HG03460 (cell line): Measurements from ENCODE around the gene VEZT.
"Not testable (repeated sequence)": the region's sequence is repeated elsewhere in the genome, so short reads cannot be mapped to it uniquely, and the experiment has no call there.

Experiments
- ATAC-seq: cut with Tn5 transposase; IDR thresholded peaks from one replicate; pipeline ENCODE4 v1.9.1; 2021; ENCODE audit not compliant: unreplicated experiment

VEZT gene

GRCh38 chr12:95217377-95218149 is at the start of gene VEZT, which contains the start of gene FGD6:
Gene VEZT (plus strand): TSS chr12:95217807. CDS start chr12:95217851, 44 bp downstream.
Gene FGD6 (minus strand): TSS chr12:95217467. CDS start chr12:95217240, 227 bp downstream.
- peak; percentile 92 for ATAC-seq

DNA sequence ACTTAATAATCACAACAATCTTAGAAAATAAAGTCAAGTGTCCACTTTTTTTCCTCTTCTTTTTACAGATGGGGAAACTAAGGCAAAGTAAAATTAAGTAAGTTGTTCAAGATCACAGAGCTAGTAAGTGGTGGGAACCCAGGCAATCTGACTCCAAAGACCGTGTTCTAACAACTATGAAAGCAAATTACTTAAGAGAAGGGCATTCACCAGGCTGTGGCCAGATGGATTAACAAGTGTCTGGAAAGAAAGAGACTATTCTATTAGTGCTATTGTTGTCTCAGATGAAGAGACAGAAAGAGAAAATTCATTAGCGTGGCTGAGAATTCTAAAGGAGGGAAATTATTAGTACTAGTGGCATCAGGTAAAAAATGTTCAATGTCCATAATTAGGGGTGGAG is 48.9 kb upstream of the VEZT start:
- no peak for ATAC-seq

DNA sequence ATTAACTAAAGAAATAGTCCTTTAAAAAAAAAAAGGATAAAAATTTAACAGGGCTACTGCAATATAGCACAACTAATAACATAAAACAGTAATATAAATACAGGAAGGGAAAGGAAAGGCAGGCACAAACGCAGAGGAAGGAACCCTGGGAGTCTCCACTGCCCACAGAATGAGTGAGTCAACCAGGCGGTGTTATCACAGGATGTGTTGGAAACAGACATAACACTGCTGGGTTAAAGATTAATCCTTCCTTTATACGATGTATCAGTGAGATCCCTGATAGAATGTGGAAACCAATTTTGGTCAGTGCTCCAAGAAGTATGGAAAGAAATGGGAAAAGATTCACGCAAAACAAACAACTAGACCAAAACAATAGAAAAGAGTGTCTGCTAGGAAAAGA is 48.2 kb upstream of the VEZT start:
- ATAC-seq = no peak

GRCh38 chr12:95173392-95174251 is 44.0 kb upstream of the VEZT start:
- no peak for ATAC-seq

DNA sequence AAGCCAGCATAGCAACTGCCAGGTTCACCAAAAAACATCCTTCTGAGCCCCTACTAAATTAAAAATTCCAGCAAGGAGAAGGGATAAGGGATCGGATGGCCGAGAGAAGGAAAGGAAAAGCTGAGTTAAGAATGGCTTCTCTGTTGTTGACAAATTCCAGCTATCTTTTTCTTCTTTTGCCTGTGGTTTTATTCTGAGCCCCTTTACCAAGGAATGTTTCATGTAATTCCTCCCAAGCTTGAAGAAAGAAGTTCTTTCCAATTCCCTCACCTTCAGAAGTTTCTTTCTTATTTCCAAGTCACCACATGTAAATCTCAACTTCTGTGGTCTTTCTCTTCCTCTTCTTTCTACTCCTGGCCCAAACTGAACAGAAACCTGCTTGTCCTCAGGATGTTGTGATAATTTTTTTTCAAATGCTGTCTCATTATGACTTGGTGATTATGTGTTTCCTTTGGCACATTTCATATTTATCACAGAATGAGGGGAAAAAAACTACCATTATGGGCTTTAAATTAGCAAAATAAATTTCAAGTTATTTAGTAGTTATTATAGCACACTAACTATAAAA is 40.3 kb upstream of the VEZT start:
- ATAC-seq = no peak

DNA sequence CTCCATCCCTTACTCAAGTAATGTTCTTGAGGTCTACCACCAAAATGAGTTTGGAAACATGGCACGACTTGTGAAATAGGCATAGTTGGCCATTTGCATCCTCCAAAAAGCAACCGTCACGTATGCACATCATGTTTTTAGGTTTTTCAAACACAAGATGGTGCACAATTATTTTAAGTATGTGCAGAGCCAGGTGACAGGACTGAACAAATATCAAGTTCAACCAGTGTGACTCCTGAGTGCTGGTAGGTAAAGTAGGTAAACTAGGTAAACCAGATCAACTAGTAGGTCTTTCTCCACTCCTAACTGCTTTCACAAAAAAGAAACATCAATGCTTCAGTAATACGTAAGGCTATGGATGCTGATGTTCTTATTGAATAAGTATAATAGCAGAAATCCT is 39.5 kb upstream of the VEZT start:
- ATAC-seq = no peak

GRCh38 chr12:95179011-95179410 is 38.6 kb upstream of the VEZT start:
- ATAC-seq = no peak

DNA sequence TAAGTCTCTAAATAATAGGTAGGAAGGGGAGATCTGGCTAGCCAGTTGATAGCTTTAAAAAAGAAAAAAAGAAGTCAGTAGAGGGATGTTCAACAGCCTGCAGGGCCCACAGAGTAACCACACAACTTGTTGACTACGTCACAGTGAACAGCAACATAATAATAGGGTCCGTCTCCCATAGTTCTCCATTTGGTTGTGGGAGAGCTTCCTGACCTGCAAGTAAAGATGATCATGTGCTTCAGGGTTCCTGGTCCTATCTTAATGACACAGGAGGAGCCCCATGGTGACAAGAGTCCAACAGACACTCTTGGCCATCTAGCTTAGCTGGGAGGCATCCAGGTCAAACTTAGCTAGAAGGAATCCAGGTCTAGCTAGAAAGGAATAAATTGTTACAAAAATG is 36.5 kb upstream of the VEZT start:
- ATAC-seq = no peak

DNA sequence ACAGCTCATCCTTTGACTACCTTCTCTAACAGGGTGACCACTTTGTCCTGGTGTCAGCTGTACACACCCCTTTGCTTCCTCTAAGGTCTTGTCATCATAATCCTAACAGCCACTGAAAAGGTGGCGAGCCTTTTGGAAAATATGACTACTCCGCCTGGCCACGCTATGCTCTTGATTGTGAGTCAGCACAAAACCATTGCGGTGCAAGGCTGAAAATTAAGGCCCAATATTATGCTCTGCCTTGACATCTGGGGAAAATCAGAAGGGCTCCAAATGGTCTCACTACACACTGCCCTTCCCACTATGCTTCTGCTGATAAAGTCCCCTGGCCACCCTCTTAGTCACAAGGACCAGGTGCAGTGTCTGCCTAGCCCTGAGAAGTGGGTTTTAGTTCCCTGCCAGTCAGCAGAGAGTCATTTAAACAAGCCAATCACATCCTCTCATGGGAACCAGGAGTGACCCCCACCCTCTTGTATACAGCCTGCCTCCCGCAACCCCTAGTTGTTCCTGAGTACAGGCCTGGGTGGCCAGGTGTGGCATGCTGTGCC is 34.7 kb upstream of the VEZT start:
- ATAC-seq = no peak

DNA sequence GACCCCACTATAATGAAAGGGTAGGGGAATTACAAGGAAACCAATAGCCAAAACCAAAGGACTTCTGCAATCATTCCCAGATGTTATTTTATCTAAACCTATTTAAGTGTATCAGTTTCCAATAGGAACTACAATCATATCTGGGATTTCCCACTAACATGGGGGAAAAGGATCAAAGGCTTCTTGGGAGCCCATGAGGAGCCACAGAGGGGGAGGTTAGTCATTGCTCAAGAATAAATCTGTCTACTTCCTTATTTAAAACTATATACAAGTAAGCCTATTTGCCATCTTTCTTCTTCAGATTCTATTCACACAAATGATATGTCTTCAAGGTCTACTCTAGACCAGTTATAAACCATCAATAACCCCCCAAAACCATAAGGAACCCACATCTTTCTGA is 33.5 kb upstream of the VEZT start:
- no peak for ATAC-seq

GRCh38 chr12:95185072-95185471 is 32.5 kb upstream of the VEZT start:
- no peak for ATAC-seq

- ATAC-seq = no peak
Observed at GRCh38 chr12:95185854-95186253, 31.8 kb upstream of the VEZT start.

DNA sequence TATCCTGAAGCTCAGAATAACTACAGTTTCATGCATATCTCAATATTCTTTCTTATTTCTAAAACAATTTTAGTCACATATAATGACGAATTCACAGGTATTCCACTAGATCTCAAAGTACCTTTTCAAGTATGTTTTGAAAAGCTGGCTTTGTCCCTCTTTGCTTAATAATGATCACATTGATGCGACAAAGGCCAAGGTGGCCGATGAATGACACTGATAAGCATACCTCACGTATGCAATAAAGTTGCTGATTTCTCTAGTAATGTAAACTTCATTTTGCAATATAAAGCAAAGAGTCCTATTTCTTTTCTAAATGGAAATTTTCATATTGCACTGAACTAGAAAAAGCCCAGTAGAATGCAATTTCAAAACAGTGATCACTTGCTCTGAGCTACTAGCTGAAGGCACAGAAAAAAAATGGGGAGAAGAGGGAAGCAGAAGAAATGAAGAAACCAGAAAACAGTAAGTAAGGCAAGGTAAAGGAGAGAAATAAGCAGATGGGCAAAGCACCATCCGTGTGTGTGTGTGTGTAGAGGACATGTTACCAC is 29.7 kb upstream of the VEZT start:
- no peak for ATAC-seq

DNA sequence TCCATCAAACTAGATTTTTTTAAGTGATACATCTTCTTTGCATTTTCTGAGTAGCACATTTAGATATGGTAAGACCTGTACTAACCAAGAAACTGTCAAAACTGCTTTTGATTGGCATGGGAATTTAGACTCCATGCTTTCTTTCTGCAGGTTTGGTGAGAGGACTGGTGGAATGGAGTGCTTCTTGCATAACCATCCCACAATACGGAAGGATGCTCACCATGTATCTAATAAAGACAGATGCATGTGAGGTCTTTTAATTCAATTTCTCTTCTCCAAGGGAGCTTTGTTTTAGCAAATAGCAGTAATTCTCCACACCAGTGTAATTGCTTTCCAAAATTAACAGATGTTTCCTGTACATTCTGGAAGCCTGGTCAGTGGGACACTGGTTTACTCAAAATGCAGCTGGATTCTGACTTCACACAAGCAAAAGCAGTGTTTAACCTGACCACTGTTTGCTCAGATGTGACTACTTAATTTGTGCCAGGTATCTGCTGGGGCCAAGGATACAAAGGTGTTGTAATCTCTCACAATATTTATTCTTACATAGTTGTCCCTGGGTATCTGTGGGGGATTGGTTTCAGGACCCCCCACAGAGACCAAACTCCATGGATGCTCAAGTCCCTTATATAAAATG is 26.4 kb upstream of the VEZT start:
- no peak for ATAC-seq

GRCh38 chr12:95192271-95192670 is 25.3 kb upstream of the VEZT start:
- ATAC-seq = no peak

DNA sequence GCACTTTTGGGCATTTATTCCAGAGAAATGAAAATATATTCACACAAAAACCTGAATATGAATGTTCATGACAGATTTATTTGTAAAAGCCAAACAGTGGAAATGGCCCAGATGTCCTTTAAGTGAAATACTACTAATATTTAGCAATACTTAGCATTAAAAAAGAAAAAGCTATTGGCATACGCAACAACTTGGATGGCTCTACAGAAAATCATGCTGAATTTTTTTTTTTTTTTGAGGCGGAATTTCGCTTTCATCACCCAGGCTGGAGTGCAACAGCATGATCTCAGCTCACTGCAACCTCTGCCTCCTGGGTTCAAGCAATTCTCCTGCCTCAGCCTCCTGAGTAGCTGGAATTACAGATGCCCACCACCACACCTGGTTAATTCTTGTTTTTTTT is 24.5 kb upstream of the VEZT start:
- no peak for ATAC-seq

DNA sequence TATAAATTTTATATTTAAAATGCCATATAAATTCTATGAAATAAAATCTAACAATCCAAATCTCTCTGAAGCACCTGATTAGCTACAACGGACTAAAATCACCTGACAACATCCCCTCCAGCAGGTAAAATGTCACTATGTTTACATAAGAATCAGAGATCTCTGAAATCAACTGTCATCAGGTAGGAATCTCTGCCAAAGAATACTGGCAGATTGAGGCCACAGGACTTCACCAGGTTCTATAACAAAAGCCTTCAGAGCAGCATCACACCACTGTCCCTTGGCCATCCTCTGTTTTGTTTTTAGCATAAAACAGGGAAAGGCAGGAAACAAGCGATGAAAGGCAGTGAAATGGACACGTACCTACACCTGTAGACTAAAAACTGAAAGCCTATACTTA is 22.5 kb upstream of the VEZT start:
- no peak for ATAC-seq

- not testable (repeated sequence) for ATAC-seq
Observed at GRCh38 chr12:95196875-95197569, 20.6 kb upstream of the VEZT start.

DNA sequence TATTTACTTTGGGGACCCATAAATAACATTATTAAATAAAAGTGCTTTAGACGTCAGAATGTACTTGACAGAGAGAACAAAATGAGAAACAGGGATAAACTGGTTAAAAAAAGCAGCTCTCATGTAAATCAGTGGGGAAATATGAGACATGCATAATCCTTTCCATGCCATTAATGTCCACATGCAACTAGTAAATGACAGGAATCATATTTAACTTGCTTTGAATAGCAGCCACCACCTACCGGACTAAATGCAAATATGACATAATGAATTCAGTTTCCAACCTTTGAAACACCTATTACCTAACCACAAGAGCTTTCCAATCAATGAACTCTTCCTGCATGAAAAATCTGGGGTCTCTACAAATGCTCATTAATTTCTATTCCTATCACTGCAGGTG is 20.0 kb upstream of the VEZT start:
- no peak for ATAC-seq

DNA sequence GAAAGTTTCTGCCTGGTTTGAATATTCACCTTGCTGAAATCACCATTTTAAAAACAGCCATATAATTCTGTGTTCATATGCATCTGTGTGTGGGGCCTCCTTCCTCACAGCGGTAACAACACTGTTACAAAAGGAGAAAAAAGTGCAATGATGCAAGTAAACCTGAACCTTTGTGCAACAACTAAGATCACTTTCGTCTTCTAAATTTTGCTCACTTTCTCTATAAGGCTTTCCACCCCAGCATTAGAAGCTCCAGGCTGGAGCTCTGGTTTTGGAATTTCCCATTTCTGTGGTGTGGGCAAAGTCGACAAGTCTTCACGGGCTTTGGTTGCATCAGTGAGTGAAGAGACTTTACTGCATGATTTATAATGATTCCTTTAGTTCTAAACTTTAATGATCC is 18.7 kb upstream of the VEZT start:
- ATAC-seq = no peak
